GM10847 (cell line): ENCODE results near the gene ZBTB16.

Source experiments
- POLR2A ChIP-seq: IDR thresholded peaks from 2 replicates; pipeline ENCODE4 v1.6.1; 2011; ENCODE audit not compliant: insufficient read length; ENCODE audit errors: extremely low read depth

The ZBTB16 gene

DNA sequence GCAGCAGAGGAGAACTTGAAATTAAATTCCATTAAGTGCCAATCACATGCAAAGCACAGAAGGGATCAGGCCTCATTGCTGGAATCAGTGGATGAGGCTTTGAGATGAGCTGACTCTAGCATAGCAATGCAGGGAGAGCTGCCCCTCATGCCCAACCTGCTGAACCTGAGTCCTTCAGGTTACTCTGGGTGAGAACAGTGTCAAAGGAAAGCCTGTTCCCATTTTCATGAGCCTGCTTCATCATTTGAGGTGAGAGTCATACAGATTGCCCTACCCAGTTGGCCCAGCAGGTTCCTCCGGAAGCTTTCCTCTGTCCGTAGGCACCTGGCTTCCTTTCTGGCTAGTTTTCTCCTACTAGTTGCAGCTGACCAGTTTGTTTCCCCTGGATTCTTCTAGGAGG is 25.9 kb upstream of the ZBTB16 start:
- no peak for TF ChIP-seq POLR2A

DNA sequence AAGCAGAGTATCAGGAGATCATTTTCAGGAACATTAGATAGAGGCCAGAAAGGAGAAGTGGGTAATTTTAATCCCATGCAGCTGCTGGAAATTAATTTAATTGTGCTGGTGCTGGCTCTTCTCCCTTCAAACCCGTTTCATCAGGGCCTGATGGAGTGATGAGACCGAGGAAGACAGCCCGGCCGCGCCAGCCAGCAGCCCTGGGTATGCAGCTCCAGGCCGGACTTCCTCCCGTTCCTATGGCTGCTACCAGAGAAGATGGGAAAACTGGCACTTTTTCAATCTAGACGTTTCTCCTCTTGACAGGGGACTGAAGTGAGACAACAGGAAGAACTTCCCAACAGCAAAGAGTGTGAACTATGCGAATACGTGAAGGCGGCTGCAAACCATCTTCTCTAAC is 24.6 kb upstream of the ZBTB16 start:
- TF ChIP-seq POLR2A, result no peak

DNA sequence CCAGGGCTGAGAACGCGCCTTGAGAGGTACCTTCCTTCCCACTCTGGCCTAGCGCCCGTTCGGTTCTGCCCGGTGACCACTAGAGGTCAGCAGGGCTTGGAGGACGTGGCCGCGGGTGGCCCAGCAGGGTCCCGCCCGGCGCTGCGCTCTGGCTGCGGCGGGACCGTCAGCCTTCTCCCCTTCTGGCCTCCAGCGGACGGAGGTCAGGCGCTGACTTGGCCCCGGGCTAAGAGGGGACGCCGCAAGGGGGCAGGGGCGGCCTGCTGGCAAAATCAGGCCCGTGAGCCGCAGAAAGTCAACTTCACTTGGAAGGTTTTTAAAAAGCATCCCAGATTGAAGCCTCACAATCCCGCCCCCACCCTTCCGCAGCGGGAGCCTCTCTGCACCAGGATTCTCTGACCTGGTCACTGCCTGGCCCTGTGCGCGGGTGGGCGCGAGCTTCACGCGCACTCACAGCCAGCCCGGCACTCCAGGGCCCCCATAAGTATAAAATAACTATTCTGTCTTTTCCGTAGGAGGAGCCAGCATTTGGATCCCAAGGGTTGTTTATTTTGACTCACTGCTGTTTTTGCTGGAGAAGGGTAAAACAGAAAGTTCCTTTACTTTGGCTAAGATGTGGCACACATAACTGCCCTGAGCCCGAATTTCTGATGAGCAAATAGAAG is 23.2 kb upstream of the ZBTB16 start:
- TF ChIP-seq POLR2A, result no peak

DNA sequence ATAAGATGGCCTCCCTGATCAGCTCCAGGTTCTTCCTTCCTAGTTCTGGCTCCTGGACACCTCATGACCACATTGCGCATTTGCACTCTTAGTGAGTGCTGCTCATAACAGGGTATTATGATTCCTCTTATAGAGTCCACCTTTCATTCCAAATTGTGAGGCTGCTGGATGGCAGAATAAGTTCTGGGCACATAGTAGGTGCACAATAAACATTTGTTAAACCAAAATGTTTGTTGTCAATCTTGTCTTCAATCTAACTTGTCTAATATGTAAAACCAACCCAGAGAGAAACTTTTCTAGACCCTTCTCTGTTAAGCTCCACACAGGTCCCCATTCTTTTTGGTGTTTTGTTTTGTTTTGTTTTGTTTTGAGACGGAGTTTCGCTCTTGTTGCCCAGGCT is 22.6 kb upstream of the ZBTB16 start:
- no peak for TF ChIP-seq POLR2A

GRCh38 chr11:114039551-114039950 is 20.0 kb upstream of the ZBTB16 start:
- TF ChIP-seq POLR2A, result no peak

- no peak for TF ChIP-seq POLR2A
Observed at GRCh38 chr11:114040706-114041211, 18.8 kb upstream of the ZBTB16 start.

DNA sequence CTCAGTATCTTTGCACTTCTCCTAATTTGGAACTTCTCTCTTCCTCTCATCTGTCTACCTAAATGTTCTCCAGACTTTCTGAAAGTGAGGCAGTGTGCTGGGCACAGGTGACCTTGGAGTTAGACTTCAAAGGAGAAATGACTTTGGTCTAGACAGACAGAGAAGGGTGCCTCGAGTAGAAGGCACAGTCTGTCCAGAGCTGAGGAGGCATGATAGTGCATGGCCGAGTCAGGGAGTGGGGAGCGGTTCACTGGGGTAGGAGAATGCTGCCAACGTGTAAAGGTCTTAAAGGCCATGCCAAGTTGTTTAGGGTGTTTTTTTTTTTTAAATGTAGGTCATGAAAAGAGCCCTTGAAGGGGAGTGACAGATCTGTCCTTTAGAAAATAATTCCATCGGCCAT is 17.3 kb upstream of the ZBTB16 start:
- no peak for TF ChIP-seq POLR2A

DNA sequence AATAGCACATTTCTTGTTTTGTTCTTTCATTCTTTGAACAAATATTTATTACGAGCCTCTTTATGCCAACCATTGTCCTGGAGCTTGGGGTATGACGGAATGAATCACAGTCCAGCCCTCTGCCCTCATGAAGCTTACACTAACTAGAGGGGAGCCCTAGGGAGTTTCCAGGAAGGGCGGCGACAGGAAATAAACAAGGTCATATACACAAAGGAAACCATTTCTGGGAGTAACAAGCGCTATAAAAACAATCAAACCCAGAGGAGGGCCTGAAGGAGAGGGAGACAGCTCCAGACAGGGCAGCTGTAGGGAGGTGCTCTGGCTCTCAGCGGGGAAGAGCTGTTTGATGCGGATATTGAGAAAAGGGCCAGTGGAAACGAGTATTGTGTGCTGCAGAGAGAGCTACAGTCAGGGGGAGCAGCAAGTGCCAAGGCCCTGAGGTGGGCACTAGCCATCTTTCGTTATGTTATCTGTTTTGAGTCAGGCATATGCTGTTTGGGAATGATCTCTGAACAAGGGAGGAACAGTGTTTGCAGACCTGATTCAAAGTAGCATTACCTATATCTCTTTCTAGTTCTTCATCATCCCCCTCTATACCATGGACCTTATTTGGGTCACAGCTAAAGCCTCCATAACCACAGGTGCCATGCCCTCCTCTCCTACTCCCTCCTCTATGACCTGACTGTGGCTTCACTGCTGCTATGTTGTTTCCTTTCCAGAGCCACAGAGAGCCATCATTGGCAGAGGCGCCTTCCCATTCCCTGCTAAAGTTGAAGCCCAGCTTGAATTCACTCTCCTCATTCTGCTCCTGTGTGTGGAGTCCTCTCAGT is 15.3 kb upstream of the ZBTB16 start:
- TF ChIP-seq POLR2A, result no peak

GRCh38 chr11:114047327-114047726 is 12.2 kb upstream of the ZBTB16 start:
- TF ChIP-seq POLR2A, result no peak

DNA sequence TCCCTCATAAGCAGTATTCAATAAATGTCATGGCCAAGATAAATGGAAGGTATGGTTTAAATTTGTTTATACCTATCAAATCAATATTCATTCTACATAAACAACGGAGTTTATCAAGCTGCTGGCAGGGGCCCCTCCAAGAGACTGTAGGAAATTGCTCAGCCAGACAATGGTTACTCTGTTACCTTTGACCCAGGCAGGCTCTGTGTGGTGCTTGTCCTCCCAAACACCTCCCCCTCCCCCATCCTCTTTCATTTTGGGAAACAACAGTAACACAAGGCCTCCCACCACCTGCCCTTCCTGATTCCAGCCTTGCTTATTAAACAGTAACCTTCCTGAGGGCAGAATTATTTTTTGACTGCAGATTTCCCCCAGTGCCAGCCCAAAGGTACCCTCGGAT is 10.5 kb upstream of the ZBTB16 start:
- TF ChIP-seq POLR2A, result no peak

- TF ChIP-seq POLR2A, result no peak
Observed at GRCh38 chr11:114050258-114050927, 9.1 kb upstream of the ZBTB16 start.

DNA sequence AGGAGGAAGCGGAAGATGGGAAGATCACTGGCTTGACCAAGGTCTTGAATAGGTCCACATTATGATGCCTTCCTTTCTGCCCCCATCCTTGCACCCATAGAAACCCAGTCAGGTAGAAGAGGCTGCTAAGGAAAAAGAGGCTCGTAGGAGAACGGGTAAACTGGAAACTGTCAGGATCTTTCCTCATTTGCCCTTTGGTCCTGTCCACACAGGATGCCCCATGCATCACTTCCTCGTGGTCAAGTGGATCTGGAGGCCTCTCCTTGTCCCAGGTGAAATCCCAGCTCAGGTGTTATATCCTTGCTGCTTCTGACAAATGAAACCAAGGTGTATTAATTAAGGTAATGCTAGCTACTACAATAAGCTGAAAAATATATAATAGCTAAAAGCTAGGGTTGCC is 8.0 kb upstream of the ZBTB16 start:
- no peak for TF ChIP-seq POLR2A

DNA sequence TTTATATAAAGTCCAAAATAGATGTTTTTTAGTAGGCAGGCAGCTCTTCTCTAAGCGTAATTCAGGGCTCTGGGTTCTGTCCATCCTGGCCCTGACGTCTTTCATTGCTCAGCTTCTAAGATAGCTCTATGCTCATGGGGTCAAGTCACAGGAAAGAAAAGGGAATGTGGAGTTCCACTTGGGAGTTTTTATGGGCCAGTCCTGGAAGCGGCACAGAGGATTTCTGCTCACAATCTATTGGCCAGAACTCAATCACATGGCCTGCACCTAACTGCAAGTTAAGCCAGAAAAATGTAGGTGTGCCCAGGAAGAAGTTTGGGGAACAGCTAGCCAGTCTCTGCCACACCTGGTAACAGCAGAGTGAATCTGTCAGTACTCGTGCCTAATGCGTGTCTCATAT is 7.4 kb upstream of the ZBTB16 start:
- no peak for TF ChIP-seq POLR2A

DNA sequence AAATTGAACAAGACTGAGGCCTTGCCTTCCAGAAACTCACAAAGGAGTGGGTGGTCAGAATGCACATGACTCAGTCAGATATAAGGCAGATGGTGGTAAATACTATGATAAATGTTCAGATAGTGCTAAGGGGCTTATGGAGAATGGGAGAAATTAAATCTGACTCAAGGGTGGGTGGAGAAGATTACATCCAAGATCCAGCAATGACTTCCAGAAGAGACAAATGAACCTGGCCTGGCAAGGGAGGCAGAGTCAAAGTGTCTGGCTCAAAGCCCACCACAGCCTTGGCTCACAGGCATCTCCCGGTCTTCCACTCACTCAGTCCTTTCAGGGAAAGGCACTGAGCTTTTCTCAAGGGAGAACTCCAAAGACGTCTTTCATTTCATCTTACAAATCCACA is 6.1 kb upstream of the ZBTB16 start:
- TF ChIP-seq POLR2A, result no peak

DNA sequence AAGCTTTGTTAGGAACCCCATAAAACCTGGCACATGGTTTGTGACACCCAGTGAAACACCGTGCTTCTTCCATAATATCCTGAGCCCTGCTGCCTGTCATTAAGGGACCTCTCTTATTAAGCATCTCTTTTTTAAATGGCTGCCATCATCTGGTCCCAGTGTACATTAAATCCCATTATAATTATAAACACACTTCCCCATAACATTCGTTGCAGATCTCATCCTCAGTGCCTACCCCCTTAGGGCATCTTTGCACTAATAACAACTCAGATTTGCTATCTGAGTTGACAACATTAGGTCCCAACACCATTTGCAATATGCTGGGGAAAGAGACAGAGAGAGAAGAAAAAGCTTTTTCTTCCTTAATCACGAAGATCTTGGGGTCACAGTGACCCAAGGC is 4.7 kb upstream of the ZBTB16 start:
- no peak for TF ChIP-seq POLR2A

DNA sequence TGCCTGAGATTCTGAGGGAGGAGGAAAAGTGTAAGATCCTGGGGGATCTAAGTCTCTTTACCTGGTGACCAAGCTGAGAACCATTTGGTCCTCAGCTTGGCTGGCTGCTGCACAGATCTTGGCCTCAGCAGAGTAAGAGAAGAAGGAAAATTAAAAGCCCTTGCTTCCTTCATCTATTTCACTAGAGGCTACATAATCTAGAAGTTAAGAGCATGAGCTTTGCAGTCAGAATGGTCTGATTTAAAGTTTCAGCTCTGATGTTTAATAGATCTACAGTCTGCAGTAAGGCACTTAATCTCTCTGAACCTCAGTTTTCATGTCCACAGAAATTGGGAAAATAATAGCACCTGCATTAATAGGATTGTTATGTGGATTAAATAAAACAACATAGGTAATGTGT is 3.1 kb upstream of the ZBTB16 start:
- no peak for TF ChIP-seq POLR2A

GRCh38 chr11:114057147-114057546 is 2.4 kb upstream of the ZBTB16 start:
- TF ChIP-seq POLR2A, result no peak

DNA sequence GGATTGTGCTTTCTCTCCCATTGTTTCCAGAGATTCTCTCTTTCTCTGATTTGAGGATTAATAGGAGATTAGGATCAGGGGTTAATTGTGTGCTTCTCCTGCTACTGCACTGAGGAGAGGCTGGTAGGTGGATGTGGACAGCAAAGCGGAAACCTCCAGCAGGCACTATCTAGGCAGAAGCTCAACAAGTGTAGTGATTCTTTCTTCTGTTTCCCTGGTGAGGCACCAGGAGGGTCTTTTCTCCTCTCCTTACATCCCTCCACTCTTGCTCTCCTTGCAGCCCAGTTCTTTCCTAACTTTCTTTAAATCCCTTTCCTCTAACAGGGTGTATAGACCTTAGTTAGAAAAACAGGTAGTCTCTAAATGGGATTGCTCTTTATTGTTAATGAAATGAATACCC is 1.9 kb upstream of the ZBTB16 start:
- TF ChIP-seq POLR2A, result no peak
